Measurements from ENCODE around the gene LIMS1.
"Not testable (repeated sequence)": the region's sequence is repeated elsewhere in the genome, so short reads cannot be mapped to it uniquely, and the experiment has no call there.

Gene LIMS1

GRCh38 chr2:108664089-108664488 is 129.8 kb downstream of the LIMS1 start:
- DNase-seq (ENCODE audit: low read depth, low spot score): not testable (repeated sequence)

GRCh38 chr2:108664979-108665378 is 130.7 kb downstream of the LIMS1 start:
- DNase-seq (ENCODE audit: low read depth, low spot score): not testable (repeated sequence)

- DNase-seq (ENCODE audit: low read depth, low spot score): not testable (repeated sequence)
Measured at GRCh38 chr2:108665975-108666374, 131.7 kb downstream of the LIMS1 start.

GRCh38 chr2:108667140-108667539 is 132.9 kb downstream of the LIMS1 start:
- DNase-seq (ENCODE audit: low read depth, low spot score): not testable (repeated sequence)

- DNase-seq (ENCODE audit: low read depth, low spot score): not testable (repeated sequence)
Measured at GRCh38 chr2:108670282-108670681, 136.0 kb downstream of the LIMS1 start.

DNA sequence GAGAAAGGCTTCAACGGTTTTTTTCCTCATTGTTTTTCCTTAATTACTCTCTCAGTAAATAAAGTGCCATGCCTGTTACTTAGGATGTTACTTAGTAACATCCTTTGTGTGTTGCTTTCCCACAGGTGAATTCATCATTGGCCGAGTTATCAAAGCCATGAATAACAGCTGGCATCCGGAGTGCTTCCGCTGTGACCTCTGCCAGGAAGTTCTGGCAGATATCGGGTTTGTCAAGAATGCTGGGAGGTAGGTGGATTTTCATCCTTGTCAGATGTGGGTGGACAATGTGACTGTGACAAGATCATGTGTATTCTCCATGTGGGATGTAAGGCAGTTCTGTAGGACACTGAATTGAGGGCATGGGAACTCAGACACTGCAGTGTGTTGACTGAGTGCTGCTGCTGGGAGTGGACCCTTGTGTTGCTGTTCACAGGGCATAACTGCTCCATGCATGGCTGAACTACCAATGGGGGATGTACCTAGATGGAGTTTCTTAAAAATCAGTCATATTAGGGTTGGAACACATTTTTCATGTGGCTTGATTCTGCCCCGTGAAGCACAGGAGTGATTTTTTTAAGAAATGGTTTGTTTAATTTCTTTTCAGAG is 138.0 kb downstream of the LIMS1 start:
- DNase-seq (ENCODE audit: low read depth, low spot score): not testable (repeated sequence)

- not testable (repeated sequence) for DNase-seq (ENCODE audit: low read depth, low spot score)
Measured at GRCh38 chr2:108676522-108676921, 142.3 kb downstream of the LIMS1 start.

DNA sequence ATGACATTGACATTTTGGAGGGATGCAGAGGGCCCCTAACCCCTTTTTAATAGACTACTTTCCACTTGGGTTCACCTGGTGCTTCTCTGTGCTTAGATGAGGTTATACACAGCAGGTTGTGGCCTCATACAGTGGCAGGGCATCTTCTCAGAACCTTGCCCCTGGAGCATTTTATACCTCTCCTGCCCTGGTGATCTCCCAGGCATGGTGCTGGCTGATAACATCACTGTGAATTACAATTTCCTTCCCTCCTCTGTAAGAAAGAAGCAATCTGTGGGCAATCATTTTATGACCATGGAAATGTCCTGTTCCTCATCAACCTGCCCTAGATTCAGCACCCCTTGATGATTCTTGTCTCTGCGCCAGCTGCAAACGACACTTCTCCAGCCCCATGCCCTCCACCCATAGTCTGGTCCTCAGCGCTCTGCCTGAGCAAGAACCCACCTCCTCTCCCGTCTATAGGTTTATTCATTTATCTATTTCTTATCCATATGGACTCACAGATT is 143.0 kb downstream of the LIMS1 start:
- not testable (repeated sequence) for DNase-seq (ENCODE audit: low read depth, low spot score)

DNA sequence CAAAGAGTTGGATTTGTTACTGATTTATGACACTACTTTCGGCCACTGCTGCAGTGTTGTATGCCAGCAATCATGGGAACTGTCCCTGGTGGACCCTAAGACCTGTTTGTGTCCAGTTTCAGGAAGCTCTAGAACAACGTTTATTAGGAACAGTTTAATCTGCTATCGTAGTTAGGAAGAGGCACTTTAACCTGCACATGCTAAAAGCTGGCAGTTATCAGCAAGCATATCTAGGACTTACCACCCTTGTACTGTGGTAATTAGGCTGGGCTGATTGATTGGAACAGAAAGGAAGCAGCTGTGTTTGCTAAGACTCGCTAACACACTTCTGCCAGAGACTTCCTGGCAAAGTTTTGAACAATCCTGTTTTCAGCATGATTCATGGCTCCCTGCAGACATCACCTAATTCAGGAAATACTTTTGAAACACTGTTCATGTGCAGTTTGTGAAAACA is 144.0 kb downstream of the LIMS1 start:
- DNase-seq (ENCODE audit: low read depth, low spot score): not testable (repeated sequence)

- not testable (repeated sequence) for DNase-seq (ENCODE audit: low read depth, low spot score)
Measured at GRCh38 chr2:108680805-108681204, 146.5 kb downstream of the LIMS1 start.

- not testable (repeated sequence) for DNase-seq (ENCODE audit: low read depth, low spot score)
Measured at GRCh38 chr2:108688818-108689756, 154.8 kb downstream of the LIMS1 start.

GRCh38 chr2:108690001-108690400 is 155.7 kb downstream of the LIMS1 start:
- not testable (repeated sequence) for DNase-seq (ENCODE audit: low read depth, low spot score)

- no peak for DNase-seq (ENCODE audit: low read depth, low spot score)
Measured at GRCh38 chr2:108691447-108691846, 157.2 kb downstream of the LIMS1 start.

GRCh38 chr2:108701208-108701607 is 166.9 kb downstream of the LIMS1 start:
- no peak for DNase-seq (ENCODE audit: low read depth, low spot score)

GRCh38 chr2:108701806-108702205 is 167.5 kb downstream of the LIMS1 start:
- no peak for DNase-seq (ENCODE audit: low read depth, low spot score)

DNA sequence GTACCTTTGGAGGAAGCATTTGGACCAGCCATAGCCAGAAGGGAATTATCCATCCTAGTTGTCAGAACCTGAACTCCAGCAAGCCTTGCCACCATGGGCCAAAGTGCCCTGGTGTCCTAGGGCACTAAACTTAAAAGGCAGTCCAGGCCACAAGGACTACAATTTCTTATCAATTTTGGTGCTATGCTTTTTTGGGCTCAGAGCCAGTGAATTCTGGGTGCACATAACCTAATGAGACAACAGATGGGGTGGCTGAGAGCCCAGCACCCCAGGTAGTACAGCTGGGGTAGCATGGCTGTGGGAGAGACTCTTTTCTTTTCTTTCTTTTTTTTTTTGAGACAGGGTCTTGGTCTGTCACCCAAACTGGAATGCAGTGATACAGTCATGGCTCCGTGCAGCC is 170.6 kb downstream of the LIMS1 start:
- DNase-seq (ENCODE audit: low read depth, low spot score): no peak

DNA sequence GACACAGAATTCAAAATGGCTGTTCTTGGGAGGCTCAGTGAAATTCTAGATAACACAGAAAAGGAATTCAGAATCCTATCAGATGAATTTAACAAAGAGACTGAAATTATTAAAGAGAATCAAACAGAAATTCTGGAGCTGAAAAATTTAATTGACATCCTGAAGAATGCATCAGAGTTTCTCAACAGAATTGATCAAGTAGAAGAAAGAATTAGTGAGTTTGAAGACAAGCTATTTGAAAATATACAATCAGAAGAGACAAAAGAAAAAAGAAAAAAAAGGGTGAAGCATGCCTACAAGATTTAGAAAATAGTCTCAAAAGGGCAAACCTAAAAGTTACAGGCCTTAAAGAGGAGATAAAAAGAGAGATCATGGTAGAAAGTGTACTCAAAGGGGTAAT is 173.0 kb downstream of the LIMS1 start:
- DNase-seq (ENCODE audit: low read depth, low spot score): no peak

DNA sequence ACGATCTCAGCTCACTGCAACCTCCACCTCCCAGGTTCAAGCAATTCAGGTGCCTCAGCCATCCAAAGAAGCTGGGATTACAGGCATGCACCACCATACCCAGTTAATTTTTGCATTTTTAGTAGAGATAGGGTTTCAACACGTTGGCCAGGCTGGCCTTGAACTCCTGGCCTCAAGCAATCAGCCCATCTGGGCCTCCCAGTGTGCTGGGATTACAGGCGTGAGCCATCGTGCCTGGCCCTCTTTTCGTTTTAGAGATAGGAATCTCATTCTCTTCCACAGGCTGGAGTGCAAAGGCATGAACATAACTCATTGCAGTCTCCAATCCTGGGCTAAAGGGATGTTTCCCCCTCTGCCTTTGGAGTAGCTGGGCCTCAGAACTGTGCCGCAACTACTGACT is 182.7 kb downstream of the LIMS1 start:
- not testable (repeated sequence) for DNase-seq (ENCODE audit: low read depth, low spot score)

GRCh38 chr2:108719149-108720044 is 185.1 kb downstream of the LIMS1 start, which contains the start of gene RANBP2:
Gene RANBP2, plus strand, starts transcription at chr2:108719482. Its CDS starts 125 bp downstream, at chr2:108719607.
- peak; percentile 85 for DNase-seq (ENCODE audit: low read depth, low spot score)

DNA sequence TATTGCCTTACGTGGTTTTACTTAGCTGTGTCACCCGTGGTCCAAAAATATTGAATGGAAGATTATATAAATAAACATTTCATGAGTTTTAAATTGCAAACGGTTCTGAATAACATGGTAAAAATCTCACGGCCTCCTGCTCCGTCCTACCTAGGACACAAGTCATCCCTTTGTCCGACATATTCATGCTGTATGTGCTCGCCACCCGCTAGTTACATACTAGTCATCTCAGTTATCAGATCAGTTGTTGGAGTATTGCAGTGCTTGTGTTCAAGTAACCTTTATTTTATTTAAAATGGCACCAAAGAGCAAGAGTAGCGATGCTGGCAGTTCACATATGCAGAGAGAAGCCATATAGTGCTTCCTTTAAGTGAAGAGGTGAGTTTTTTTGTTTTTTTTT is 191.8 kb downstream of the LIMS1 start:
- not testable (repeated sequence) for DNase-seq (ENCODE audit: low read depth, low spot score)

- DNase-seq (ENCODE audit: low read depth, low spot score): not testable (repeated sequence)
Measured at GRCh38 chr2:108734656-108735055, 200.4 kb downstream of the LIMS1 start.

Data from activated naive CD8-positive, alpha-beta T cell treated with anti-CD3 and anti-CD28 coated beads, Interleukin-2, amount 50 U/mL, for 16 hours (primary cell).